HG02610 (cell line): Measurements from ENCODE around the gene UPK1A.
"Not testable (repeated sequence)": the region's sequence is repeated elsewhere in the genome, so short reads cannot be mapped to it uniquely, and the experiment has no call there.

Experiments used
- ATAC-seq: cut with Tn5 transposase; IDR thresholded peaks from one replicate; pipeline ENCODE4 v1.9.1; 2021; ENCODE audit warnings: mild to moderate bottlenecking, moderate library complexity; ENCODE audit not compliant: unreplicated experiment

UPK1A gene

DNA sequence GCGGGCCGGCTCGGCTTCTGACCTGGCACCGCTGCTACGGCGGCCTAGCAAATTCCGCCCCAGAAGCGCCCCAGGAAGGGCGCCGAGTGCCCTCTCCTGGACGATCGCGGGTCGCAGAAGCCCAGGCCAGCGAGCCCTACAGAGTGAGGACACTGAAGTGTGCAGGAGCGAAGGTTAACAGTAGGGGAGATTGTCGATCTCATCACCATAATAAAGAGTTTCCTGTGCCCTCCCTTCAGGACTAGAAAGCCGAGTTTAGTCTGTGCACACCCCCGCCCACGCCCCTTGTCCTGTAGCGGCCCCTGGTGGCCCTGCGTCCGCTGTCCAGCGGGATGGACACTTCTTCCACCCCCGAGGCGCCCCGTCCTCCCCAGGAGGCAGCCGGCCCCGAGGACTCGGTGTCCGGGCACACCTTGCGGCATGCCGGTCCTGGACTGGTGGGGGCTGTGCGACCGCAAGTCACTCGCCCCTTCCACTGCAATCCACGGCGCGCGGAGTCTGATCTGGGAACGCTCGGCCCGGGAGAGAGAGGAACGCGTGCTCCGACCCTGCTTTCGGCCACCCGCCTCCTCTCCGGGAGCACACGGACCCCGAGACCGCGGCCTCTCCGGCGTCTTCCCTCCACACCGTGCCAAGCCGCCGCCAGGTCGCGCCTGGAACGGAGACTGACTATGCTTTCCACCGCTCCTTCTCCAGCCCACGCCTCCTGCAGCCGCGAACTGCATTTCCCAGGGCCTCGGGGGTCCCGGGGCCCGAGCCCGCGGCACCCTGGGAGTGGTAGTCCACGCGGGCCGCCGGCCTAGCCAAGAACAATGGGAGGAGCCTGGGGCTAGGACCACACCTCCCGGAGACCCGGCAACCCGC lies 50.7 kb downstream of the UPK1A start:
- ATAC-seq: peak; percentile 58

DNA sequence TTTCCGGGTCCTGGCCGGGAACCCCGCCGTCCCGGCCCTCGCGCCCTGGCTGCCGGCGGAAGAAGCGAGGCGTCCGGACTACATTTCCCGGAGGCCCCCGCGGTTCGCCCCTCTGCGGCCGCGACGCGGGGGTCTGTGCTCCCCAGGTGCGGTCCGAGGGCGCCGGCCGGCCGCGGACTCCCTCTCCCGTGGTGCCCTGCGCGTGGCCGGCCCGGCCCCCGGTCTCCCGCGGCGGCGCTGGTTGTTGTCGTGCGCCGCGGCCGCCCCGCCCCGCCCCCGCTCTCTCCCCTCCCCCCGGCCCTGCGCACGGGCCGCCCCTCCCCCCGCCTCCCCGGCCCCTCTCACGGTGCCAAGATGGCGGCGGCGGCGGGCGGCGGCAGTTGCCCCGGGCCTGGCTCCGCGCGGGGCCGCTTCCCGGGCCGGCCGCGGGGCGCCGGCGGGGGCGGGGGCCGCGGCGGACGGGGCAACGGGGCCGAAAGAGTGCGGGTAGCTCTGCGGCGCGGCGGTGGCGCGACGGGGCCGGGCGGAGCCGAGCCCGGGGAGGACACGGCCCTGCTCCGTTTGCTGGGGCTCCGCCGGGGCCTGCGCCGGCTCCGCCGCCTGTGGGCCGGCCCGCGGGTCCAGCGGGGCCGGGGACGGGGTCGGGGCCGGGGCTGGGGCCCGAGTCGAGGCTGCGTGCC lies 51.5 kb downstream of the UPK1A start, which contains the start of gene KMT2B:
Gene KMT2B (plus strand): TSS at position 339 of the 680 bp plus-strand sequence. CDS start 16 bp downstream, at position 355.
- peak; percentile 46 for ATAC-seq

DNA sequence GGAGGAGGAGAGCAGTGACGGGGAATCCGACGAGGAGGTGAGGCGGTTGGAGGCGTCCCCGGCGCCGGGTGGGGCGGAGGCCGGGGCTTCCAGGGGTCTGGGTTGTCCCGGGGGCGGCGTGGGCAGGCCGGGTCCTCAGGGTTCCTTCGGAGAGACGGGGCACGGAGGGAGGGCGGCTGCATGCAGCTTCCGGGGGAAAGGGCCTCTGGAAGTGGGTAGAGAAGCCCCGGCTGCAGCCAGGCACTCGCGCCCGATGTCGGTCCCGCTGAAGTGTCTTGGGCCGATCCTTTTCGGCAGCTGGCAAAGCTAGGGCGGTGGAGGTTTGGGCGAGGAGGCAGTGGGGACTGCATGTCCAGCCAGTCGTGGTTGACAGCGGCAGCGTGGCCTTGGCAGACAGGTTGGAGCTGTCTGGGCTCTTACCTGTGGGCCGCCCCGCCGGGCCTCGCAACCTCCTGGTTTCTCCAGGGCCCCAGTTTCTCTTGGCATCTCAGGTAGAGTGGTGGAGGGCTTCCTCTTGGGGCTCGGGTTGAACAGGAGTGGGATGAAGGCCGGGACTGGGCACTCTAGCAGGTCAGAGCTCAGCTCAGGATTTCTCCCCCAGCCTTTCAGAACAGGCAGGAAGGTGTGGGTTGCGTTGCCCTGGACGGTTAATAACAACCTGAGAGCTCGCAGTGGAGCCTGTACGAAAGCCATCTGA lies 52.2 kb downstream of the UPK1A start:
- peak; percentile 2 for ATAC-seq

DNA sequence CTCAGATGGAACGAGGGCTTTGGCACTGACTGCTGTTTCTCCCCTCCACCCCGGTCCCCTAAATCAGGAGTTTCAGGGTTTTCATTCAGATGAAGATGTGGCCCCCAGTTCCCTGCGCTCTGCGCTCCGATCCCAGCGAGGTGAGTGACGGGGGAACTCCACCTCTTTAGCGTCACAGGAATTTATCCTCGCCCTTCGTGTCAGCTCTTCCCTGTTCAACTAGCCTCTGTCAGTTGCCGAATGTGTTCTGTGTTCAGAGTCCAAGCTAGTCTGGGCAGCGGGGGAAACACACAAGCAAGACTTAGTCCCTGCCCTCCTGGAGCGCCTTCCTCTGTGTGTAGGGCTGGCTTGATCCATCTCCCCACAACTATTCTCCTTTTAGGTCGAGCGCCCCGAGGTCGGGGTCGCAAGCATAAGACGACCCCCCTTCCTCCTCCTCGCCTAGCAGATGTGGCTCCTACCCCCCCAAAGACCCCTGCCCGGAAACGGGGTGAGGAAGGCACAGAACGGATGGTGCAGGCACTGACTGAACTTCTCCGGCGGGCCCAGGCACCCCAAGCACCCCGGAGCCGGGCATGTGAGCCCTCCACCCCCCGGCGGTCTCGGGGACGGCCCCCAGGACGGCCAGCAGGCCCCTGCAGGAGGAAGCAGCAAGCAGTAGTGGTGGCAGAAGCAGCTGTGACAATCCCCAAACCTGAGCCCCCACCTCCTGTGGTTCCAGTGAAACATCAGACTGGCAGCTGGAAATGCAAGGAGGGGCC lies 53.3 kb downstream of the UPK1A start:
- ATAC-seq: no peak

DNA sequence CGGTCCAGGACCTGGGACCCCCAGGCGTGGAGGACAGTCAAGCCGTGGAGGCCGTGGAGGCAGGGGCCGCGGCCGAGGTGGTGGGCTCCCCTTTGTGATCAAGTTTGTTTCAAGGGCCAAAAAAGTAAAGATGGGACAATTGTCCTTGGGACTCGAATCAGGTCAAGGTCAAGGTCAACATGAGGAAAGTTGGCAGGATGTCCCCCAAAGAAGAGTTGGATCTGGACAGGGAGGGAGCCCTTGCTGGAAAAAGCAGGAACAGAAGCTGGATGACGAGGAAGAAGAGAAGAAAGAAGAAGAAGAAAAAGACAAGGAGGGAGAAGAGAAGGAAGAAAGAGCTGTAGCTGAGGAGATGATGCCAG lies 53.8 kb downstream of the UPK1A start:
- ATAC-seq: no peak

DNA sequence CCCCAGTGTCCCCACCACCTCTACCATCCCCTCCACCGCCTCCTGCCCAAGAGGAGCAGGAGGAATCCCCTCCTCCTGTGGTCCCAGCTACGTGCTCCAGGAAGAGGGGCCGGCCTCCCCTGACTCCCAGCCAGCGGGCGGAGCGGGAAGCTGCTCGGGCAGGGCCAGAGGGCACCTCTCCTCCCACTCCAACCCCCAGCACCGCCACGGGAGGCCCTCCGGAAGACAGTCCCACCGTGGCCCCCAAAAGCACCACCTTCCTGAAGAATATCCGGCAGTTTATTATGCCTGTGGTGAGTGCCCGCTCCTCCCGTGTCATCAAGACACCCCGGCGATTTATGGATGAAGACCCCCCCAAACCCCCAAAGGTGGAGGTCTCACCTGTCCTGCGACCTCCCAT lies 54.3 kb downstream of the UPK1A start:
- ATAC-seq: no peak

DNA sequence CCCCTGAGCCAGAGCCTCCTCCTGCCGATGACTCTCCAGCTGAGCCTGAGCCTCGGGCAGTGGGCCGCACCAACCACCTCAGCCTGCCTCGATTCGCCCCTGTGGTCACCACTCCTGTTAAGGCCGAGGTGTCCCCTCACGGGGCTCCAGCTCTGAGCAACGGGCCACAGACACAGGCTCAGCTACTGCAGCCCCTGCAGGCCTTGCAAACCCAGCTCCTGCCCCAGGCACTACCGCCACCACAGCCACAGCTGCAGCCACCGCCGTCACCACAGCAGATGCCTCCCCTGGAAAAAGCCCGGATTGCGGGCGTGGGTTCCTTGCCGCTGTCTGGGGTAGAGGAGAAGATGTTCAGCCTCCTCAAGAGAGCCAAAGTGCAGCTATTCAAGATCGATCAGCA lies 55.1 kb downstream of the UPK1A start:
- ATAC-seq: no peak

DNA sequence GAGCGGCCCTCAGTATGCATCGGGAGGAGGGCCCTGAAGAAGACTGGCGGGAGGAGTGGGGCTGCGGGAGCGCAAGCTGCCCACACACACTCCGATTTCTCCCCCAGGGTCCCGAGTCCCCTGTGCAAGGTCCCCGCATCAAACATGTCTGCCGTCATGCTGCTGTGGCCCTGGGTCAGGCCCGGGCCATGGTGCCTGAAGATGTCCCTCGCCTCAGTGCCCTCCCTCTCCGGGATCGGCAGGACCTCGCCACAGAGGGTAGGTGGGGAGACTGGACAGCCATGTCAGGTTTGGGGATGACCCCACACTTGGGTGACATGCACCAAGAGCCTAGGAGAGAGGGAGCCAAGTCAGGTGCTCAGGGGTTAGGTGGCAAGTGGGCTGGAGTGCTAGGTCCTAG lies 56.1 kb downstream of the UPK1A start:
- no peak for ATAC-seq

DNA sequence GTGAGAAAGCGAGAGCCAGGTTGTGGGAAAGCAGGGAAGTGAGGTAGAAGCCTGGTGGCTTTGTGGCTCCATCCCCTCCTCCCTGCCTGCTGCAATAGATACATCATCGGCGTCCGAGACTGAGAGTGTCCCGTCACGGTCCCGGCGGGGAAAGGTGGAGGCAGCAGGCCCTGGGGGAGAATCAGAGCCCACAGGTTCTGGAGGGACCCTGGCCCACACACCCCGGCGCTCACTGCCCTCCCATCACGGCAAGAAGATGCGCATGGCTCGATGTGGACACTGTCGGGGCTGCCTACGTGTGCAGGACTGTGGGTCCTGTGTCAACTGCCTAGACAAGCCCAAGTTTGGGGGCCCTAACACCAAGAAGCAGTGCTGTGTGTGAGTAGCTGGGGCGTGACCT lies 56.6 kb downstream of the UPK1A start:
- ATAC-seq: no peak

DNA sequence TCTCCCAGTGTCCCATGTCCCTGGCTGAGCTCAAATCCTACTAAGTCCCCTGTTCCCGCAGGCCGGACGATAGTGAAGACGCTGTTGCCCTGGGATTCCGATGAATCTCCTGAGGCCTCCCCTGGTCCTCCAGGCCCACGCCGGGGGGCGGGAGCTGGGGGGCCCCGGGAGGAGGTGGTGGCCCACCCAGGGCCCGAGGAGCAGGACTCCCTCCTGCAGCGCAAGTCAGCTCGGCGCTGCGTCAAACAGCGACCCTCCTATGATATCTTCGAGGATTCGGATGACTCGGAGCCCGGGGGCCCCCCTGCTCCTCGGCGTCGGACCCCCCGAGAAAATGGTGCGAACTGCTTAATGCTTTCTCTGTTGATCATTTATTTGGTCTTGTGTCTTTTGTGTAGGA lies 57.4 kb downstream of the UPK1A start:
- no peak for ATAC-seq

DNA sequence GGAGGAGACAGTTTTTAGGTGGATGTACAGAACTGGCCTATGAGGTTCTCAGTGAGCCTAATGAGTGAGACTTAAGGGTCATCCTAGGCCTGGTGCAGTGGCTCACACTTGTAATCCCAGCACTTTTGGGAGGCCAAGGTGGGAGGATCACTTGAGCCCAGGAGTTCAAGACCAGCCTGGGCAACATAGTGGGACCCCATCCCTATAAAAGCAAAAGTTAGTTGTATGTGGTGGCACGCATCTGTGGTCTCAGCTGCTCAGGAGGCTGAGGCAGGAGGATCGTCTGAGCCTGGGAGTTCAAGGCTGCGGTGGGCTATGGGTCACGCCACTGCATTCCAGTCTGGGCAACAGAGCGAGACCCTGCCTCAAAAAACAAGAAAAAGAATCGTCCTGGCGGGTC lies 57.8 kb downstream of the UPK1A start:
- ATAC-seq: not testable (repeated sequence)

DNA sequence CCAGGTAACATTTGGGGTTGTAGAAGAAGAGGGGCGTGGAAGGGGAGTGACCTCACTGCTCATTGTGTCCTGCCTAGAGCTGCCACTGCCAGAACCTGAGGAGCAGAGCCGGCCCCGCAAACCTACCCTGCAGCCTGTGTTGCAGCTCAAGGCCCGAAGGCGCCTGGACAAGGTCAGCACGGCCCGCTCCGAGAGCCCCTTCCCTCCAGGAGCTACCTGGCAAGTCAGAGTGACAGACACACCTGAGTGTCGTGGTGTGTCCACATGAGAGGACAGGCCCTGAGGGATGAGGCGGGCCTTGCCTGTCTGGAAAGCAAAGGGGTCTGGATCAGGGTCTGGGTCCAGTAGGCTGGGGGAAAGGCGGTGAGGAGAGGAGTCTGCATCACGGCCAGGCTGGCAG lies 58.2 kb downstream of the UPK1A start:
- ATAC-seq: no peak

DNA sequence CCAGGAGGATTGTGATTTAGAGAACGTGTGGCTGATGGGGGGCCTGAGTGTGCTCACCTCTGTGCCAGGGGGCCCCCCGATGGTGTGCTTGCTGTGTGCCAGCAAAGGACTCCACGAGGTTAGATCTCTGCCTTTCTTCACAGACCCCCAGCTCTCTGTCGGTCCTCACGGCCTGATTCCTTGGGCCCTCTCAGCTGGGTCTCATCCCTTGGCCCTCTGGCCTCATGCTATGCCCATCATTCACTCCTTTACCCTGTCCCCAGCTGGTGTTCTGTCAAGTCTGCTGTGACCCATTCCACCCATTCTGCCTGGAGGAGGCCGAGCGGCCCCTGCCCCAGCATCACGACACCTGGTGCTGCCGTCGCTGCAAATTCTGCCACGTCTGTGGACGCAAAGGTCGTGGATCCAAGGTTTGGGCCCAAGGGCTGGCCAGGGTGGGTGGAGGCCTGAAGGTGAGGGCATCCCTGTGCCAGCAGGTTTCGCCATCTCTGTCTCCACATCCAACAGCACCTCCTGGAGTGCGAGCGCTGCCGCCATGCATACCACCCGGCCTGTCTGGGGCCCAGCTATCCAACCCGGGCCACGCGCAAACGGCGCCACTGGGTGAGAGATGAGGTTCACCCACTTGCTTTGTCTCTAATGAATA lies 59.0 kb downstream of the UPK1A start:
- no peak for ATAC-seq

DNA sequence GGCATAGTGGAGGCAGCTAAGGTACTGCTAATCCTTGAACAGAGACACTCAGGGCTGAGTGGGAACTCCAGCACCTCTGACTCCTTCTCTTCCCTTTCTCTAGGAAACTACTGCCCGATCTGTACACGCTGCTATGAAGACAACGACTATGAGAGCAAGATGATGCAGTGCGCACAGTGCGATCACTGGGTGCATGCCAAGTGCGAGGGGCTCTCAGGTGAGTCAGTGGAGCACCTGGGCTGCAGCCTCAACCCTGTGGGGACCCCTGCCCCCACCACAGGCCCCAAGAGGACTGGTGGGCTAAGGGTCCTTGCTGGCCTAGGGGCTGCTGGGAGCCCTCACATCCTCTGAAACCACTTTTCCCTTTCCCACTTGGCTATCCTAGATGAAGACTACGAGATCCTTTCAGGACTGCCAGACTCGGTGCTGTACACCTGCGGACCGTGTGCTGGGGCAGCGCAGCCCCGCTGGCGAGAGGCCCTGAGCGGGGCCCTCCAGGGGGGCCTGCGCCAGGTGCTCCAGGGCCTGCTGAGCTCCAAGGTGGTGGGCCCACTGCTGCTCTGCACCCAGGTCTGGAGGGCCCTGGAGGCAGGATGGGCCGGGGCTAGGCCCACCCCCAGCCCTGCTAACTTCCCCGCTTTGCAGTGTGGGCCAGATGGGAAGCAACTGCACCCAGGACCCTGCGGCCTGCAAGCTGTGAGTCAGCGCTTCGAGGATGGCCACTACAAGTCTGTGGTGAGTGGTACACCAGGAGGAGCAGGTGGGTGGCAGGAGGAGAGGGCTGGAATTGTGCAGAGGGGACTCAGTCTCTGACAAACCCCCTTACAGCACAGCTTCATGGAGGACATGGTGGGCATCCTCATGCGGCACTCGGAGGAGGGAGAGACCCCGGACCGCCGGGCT lies 61.0 kb downstream of the UPK1A start:
- ATAC-seq: no peak
